B cell (primary cell): ENCODE measurements around the gene UBE2Q2.

Experiments
- CTCF ChIP-seq: fragments of 200-600 bp; IDR thresholded peaks from one replicate; pipeline ENCODE4 v1.8.0; 2022; ENCODE audit warnings: antibody characterized with exemption, mild to moderate bottlenecking
- EZH2 ChIP-seq: IDR thresholded peaks from 2 replicates; pipeline ENCODE4 v1.6.1; 2012; ENCODE audit warnings: borderline replicate concordance, low read depth, mild to moderate bottlenecking, moderate library complexity, low read length; ENCODE audit not compliant: insufficient read depth, poor library complexity, severe bottlenecking

GRCh38 chr15:75920079-75920478, 76.8 kb downstream of the UBE2Q2 start:
- TF ChIP-seq CTCF (no peak), EZH2 (no peak)
